GM23248 (cell line): Measurements from ENCODE around the gene BMERB1. TPM values are rescaled to one million over a fixed set of nuclear protein-coding genes. Genes with fewer than 3 reads are reported as not detected.

Experiments
- DNase-seq: peaks from one replicate; pipeline ENCODE4 v3.0.0-alpha.2; 2015
- H2AFZ ChIP-seq: fragments of 200-600 bp; sonication (generic); 2 replicates; pipeline ENCODE4 v1.6.1; 2016; ENCODE audit warnings: antibody characterized with exemption
- H3F3A ChIP-seq: fragments of 200-600 bp; sonication (generic); 2 replicates; pipeline ENCODE4 v1.6.1; 2016; ENCODE audit warnings: mild to moderate bottlenecking, antibody characterized with exemption, mixed run types; ENCODE audit not compliant: insufficient read depth
- H3K27ac ChIP-seq: fragments of 200-600 bp; sonication (generic); 2 replicates; pipeline ENCODE4 v1.5.1; 2016; ENCODE audit warnings: mild to moderate bottlenecking
- H3K27me3 ChIP-seq: fragments of 200-600 bp; sonication (generic); replicated peaks from 2 replicates; pipeline ENCODE4 v1.6.1; 2016; ENCODE audit warnings: mild to moderate bottlenecking; ENCODE audit not compliant: insufficient read depth
- H3K36me3 ChIP-seq: fragments of 200-600 bp; sonication (generic); 2 replicates; pipeline ENCODE4 v1.6.1; 2016; ENCODE audit warnings: low read depth, mild to moderate bottlenecking
- H3K4me1 ChIP-seq: fragments of 200-600 bp; sonication (generic); 2 replicates; pipeline ENCODE4 v1.6.1; 2016; ENCODE audit warnings: mild to moderate bottlenecking; ENCODE audit not compliant: insufficient read depth
- H3K4me2 ChIP-seq: fragments of 200-600 bp; sonication (generic); one replicate; pipeline ENCODE4 v1.6.1; 2016; ENCODE audit warnings: mild to moderate bottlenecking; ENCODE audit not compliant: unreplicated experiment
- H3K4me3 ChIP-seq: fragments of 200-600 bp; sonication (generic); 2 replicates; pipeline ENCODE4 v1.5.1; 2016; ENCODE audit warnings: mild to moderate bottlenecking
- H3K79me2 ChIP-seq: fragments of 200-600 bp; sonication (generic); 2 replicates; pipeline ENCODE4 v1.6.1; 2016; ENCODE audit warnings: mild to moderate bottlenecking; ENCODE audit not compliant: insufficient read depth
- H3K9ac ChIP-seq: fragments of 200-600 bp; sonication (generic); 2 replicates; pipeline ENCODE4 v1.6.1; 2016; ENCODE audit warnings: mild to moderate bottlenecking
- H3K9me2 ChIP-seq: fragments of 200-600 bp; sonication (generic); 2 replicates; pipeline ENCODE4 v1.6.1; 2016; ENCODE audit warnings: mixed run types, mild to moderate bottlenecking, moderate library complexity; ENCODE audit not compliant: insufficient read depth
- H3K9me3 ChIP-seq: fragments of 200-600 bp; sonication (generic); one replicate; pipeline ENCODE4 v1.6.1; 2017; ENCODE audit warnings: low read depth
- H4K20me1 ChIP-seq: fragments of 200-600 bp; sonication (generic); 2 replicates; pipeline ENCODE4 v1.6.0; 2016; ENCODE audit not compliant: insufficient read depth
- EZH2 ChIP-seq: fragments of 200-600 bp; sonication (generic); IDR thresholded peaks from 2 replicates; pipeline ENCODE4 v1.6.1; 2018; ENCODE audit warnings: antibody characterized with exemption, mild to moderate bottlenecking; ENCODE audit not compliant: insufficient read depth, poor library complexity, severe bottlenecking
- EZH2phosphoT487 ChIP-seq: fragments of 200-600 bp; sonication (generic); IDR thresholded peaks from 2 replicates; pipeline ENCODE4 v1.6.1; 2018; ENCODE audit warnings: antibody characterized with exemption, moderate library complexity, mild to moderate bottlenecking, low read depth; ENCODE audit not compliant: insufficient read depth
- WGBS, 2 experiments: methylation state at CpG; one replicate each; pipeline ENCODE4 v1.1.6; 2015 to 2017; ENCODE audit warnings: low lambda C conversion rate in 2 of 2, low coverage in 1 of 2; ENCODE audit errors: missing lambda C conversion rate in 2 of 2; 5-methylcytosine and 5-hydroxymethylcytosine counted together
- in situ Hi-C: fragments of 300-500 bp; cut with MboI; formaldehyde crosslinking; loops from 2 replicates; pipeline ENCODE4 v1.15.0; 2020
- polyA plus RNA-seq: library from polyadenylated mRNA; unstranded; fragments of >200 nt; fragmentation: Nextera tagmentation; extraction: Ambion mirVana; gene quantifications from 2 replicates; pipeline ENCODE4 v1.2.1, GENCODE V29; 2016
- total RNA-seq: library from RNA; depleted of rRNA; stranded (reverse); fragments of >200 nt; shearing (Covaris generic); gene quantifications from 2 replicates; pipeline ENCODE4 v1.2.3, GENCODE V29; 2014

The BMERB1 gene
- total and polyA plus RNA-seq, 2 experiments from 2014 or later: 55.2 to 94.1 TPM

- peaks cover 86% of the 10 kb centered on the region for H3K79me2 ChIP-seq
- WGBS, 2 experiments: 68 to 71% methylated on average over 5 of the region's 5 CpGs
- no peaks in the 10 kb centered on the region for H3K9me2 ChIP-seq
- TF ChIP-seq EZH2phosphoT487: no peak
- no peak for TF ChIP-seq EZH2
- H3K27ac ChIP-seq: no peak overlapping the region
- peaks cover 26% of the 10 kb centered on the region for H3K4me1 ChIP-seq
- DNase-seq: peak; percentile 33
- no peak overlapping the region for H2AFZ ChIP-seq
- no peaks in the 10 kb centered on the region for H4K20me1 ChIP-seq
- H3K4me2 ChIP-seq: no peak overlapping the region
- in situ Hi-C loops: no loop called here
- H3K36me3 ChIP-seq: no peaks in the 10 kb centered on the region
- H3F3A ChIP-seq: peaks cover 29% of the 10 kb centered on the region
- no peak overlapping the region for H3K9ac ChIP-seq
- no peak overlapping the region for H3K4me3 ChIP-seq
- H3K27me3 ChIP-seq: no peaks in the 10 kb centered on the region
- no peaks in the 10 kb centered on the region for H3K9me3 ChIP-seq
Measured at GRCh38 chr16:15484662-15485061, 50.3 kb downstream of the BMERB1 start.

- Histone ChIP-seq H3K36me3 (no peaks in the 10 kb centered on the region), H3F3A (peaks cover 34% of the 10 kb centered on the region), H3K4me2 (no peak overlapping the region), H3K4me1 (peaks cover 32% of the 10 kb centered on the region), H2AFZ (no peak overlapping the region), H3K9ac (no peak overlapping the region), H3K4me3 (no peak overlapping the region), H3K27ac (no peak overlapping the region), H3K9me3 (no peaks in the 10 kb centered on the region), H4K20me1 (no peaks in the 10 kb centered on the region), H3K9me2 (no peaks in the 10 kb centered on the region), H3K79me2 (peaks cover 84% of the 10 kb centered on the region), H3K27me3 (no peaks in the 10 kb centered on the region)
- 65 to 82% methylated on average over 5 of the region's 5 CpGs for WGBS, 2 experiments
- in situ Hi-C loops: no loop called here
- TF ChIP-seq EZH2phosphoT487 (no peak), EZH2 (no peak)
- no peak for DNase-seq
Measured at GRCh38 chr16:15485175-15485574, 50.8 kb downstream of the BMERB1 start.

- Histone ChIP-seq H3K36me3 (no peaks in the 10 kb centered on the region), H3K4me1 (peaks cover 34% of the 10 kb centered on the region), H3K4me3 (no peak overlapping the region), H3K27me3 (no peaks in the 10 kb centered on the region), H3K9me2 (no peaks in the 10 kb centered on the region), H3K4me2 (no peak overlapping the region), H2AFZ (no peak overlapping the region), H3F3A (peaks cover 35% of the 10 kb centered on the region), H3K27ac (no peak overlapping the region), H4K20me1 (no peaks in the 10 kb centered on the region), H3K9me3 (no peaks in the 10 kb centered on the region), H3K79me2 (peaks cover 84% of the 10 kb centered on the region), H3K9ac (no peak overlapping the region)
- no peak for TF ChIP-seq EZH2phosphoT487
- TF ChIP-seq EZH2: no peak
- WGBS, 2 experiments: 79 to 86% methylated on average over 1 of the region's 1 CpG
- no peak for DNase-seq
- in situ Hi-C loops: no loop called here
Measured at GRCh38 chr16:15486661-15487060, 52.3 kb downstream of the BMERB1 start.

- H3K36me3 ChIP-seq: no peaks in the 10 kb centered on the region
- H2AFZ ChIP-seq: no peak overlapping the region
- DNase-seq: no peak
- TF ChIP-seq EZH2: no peak
- no peak overlapping the region for H3K4me3 ChIP-seq
- no peaks in the 10 kb centered on the region for H3K27me3 ChIP-seq
- H3K4me1 ChIP-seq: peaks cover 30% of the 10 kb centered on the region
- no peak overlapping the region for H3K9ac ChIP-seq
- H3K27ac ChIP-seq: no peak overlapping the region
- H3K4me2 ChIP-seq: no peak overlapping the region
- no peaks in the 10 kb centered on the region for H3K9me3 ChIP-seq
- H3F3A ChIP-seq: peaks cover 29% of the 10 kb centered on the region
- no peaks in the 10 kb centered on the region for H3K9me2 ChIP-seq
- in situ Hi-C loops: no loop called here
- H4K20me1 ChIP-seq: no peaks in the 10 kb centered on the region
- H3K79me2 ChIP-seq: peaks cover 91% of the 10 kb centered on the region
- WGBS, 2 experiments: 89 to 90% methylated on average over 12 of the region's 12 CpGs
Measured at GRCh38 chr16:15487336-15488284, 53.2 kb downstream of the BMERB1 start.

- Histone ChIP-seq H3K9me3 (no peaks in the 10 kb centered on the region), H3K36me3 (no peaks in the 10 kb centered on the region), H3K9me2 (no peaks in the 10 kb centered on the region), H3K4me2 (peak overlapping the region; percentile 81), H3K4me1 (peaks cover 39% of the 10 kb centered on the region), H3K79me2 (peaks cover 83% of the 10 kb centered on the region), H3F3A (peaks cover 25% of the 10 kb centered on the region), H3K9ac (peak overlapping the region; percentile 75), H2AFZ (no peak overlapping the region), H3K4me3 (peak overlapping the region; percentile 61), H4K20me1 (no peaks in the 10 kb centered on the region), H3K27me3 (no peaks in the 10 kb centered on the region), H3K27ac (peak overlapping the region; percentile 92)
- in situ Hi-C loops: no loop called here
- WGBS, 2 experiments: 58 to 61% methylated on average over 3 of the region's 3 CpGs
- TF ChIP-seq EZH2: no peak
- no peak for TF ChIP-seq EZH2phosphoT487
- DNase-seq: no peak
Measured at GRCh38 chr16:15489016-15489415, 54.6 kb downstream of the BMERB1 start.
